Activated gamma-delta T cell treated with Interleukin-2 at 50 U/mL for 16 hours (primary cell): Measurements from ENCODE around the gene ZSCAN21.
A peak's percentile ranks its signal among the peaks of the same experiment; 100 is the strongest.
"Not testable (repeated sequence)": the region's sequence is repeated elsewhere in the genome, so short reads cannot be mapped to it uniquely, and the experiment has no call there.

Experiments used
- DNase-seq: peaks from one replicate; pipeline ENCODE4 v3.0.0-alpha.2; 2020

ZSCAN21 gene

GRCh38 chr7:100049441-100050291, at the start of gene ZSCAN21:
Gene ZSCAN21, plus strand, starts transcription at chr7:100049774. Its CDS starts 7,233 bp downstream, at chr7:100057007.
- peak; percentile 75 for DNase-seq

GRCh38 chr7:100000239-100000638, 49.3 kb upstream of the ZSCAN21 start:
- DNase-seq: no peak

GRCh38 chr7:100003711-100004661, 45.6 kb upstream of the ZSCAN21 start:
- DNase-seq: no peak

GRCh38 chr7:100007887-100008286, 41.7 kb upstream of the ZSCAN21 start:
- no peak for DNase-seq

GRCh38 chr7:100008525-100008924, 41.0 kb upstream of the ZSCAN21 start:
- no peak for DNase-seq

- not testable (repeated sequence) for DNase-seq
Observed at GRCh38 chr7:100009952-100010351, 39.6 kb upstream of the ZSCAN21 start.

GRCh38 chr7:100010901-100011300, 38.7 kb upstream of the ZSCAN21 start:
- DNase-seq: no peak

- DNase-seq: no peak
Observed at GRCh38 chr7:100011516-100011915, 38.1 kb upstream of the ZSCAN21 start.

GRCh38 chr7:100012385-100013327, 36.9 kb upstream of the ZSCAN21 start:
- not testable (repeated sequence) for DNase-seq

- no peak for DNase-seq
Observed at GRCh38 chr7:100013328-100013676, 36.3 kb upstream of the ZSCAN21 start.

- DNase-seq: peak; percentile 82
Observed at GRCh38 chr7:100015232-100016214, 34.1 kb upstream of the ZSCAN21 start, which contains the start of gene ZKSCAN1. Gene ZKSCAN1, plus strand, starts transcription at chr7:100015596. Its CDS starts 7,911 bp downstream, at chr7:100023507.

GRCh38 chr7:100016215-100016901, 33.2 kb upstream of the ZSCAN21 start:
- DNase-seq: no peak

GRCh38 chr7:100017300-100017699, 32.3 kb upstream of the ZSCAN21 start:
- DNase-seq: no peak

- no peak for DNase-seq
Observed at GRCh38 chr7:100017875-100018274, 31.7 kb upstream of the ZSCAN21 start.

- DNase-seq: no peak
Observed at GRCh38 chr7:100019908-100020307, 29.7 kb upstream of the ZSCAN21 start.

GRCh38 chr7:100021297-100021696, 28.3 kb upstream of the ZSCAN21 start:
- DNase-seq: no peak

- no peak for DNase-seq
Observed at GRCh38 chr7:100022621-100023020, 27.0 kb upstream of the ZSCAN21 start.

GRCh38 chr7:100023526-100023925, 26.0 kb upstream of the ZSCAN21 start:
- no peak for DNase-seq

- DNase-seq: no peak
Observed at GRCh38 chr7:100024020-100024619, 25.5 kb upstream of the ZSCAN21 start.

GRCh38 chr7:100027197-100027596, 22.4 kb upstream of the ZSCAN21 start:
- DNase-seq: no peak
